ENCODE measurements around the gene PDK2. TPM values are rescaled to one million over a fixed set of nuclear protein-coding genes. Genes with fewer than 3 reads are reported as not detected.

The PDK2 gene
- total RNA-seq, 1 donor from 2014 or later, result 14.5 TPM

DNA sequence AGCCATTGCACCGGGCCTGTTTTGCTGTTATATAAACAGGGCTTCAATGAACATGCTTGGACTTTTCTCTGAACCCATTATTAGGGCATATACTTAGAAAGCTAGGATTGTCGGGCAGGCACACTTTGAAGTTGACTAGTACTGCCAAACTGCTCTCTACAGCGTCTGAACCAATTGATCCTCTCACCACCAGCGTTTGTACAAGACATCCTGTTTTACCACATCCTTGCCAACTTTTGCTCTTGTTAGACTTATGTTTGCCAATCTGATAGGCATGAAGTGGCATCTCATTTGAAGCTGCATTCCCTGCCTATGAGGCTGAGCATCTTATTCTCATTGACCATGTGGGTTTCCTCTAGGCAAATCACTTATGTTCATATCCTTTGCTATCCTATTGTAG, 62.7 kb downstream of the PDK2 start:
- H3K36me3 ChIP-seq (ENCODE audit: control insufficient read depth, insufficient read depth, low read length), result no peaks in the 10 kb centered on the region
- DNase-seq (ENCODE audit: low read depth), result no peak
- H3K27me3 ChIP-seq (ENCODE audit: control insufficient read depth, insufficient read depth, low read length), result no peaks in the 10 kb centered on the region
- H3K4me3 ChIP-seq (ENCODE audit: low read depth, low read length), result no peak overlapping the region
- TF ChIP-seq, protein P1, sequence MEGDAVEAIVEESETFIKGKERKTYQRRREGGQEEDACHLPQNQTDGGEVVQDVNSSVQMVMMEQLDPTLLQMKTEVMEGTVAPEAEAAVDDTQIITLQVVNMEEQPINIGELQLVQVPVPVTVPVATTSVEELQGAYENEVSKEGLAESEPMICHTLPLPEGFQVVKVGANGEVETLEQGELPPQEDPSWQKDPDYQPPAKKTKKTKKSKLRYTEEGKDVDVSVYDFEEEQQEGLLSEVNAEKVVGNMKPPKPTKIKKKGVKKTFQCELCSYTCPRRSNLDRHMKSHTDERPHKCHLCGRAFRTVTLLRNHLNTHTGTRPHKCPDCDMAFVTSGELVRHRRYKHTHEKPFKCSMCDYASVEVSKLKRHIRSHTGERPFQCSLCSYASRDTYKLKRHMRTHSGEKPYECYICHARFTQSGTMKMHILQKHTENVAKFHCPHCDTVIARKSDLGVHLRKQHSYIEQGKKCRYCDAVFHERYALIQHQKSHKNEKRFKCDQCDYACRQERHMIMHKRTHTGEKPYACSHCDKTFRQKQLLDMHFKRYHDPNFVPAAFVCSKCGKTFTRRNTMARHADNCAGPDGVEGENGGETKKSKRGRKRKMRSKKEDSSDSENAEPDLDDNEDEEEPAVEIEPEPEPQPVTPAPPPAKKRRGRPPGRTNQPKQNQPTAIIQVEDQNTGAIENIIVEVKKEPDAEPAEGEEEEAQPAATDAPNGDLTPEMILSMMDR (IDR thresholded peaks at IDR 0.05; ENCODE audit: insufficient read depth, low read length, poor library complexity, severe bottlenecking), result no peak

DNA sequence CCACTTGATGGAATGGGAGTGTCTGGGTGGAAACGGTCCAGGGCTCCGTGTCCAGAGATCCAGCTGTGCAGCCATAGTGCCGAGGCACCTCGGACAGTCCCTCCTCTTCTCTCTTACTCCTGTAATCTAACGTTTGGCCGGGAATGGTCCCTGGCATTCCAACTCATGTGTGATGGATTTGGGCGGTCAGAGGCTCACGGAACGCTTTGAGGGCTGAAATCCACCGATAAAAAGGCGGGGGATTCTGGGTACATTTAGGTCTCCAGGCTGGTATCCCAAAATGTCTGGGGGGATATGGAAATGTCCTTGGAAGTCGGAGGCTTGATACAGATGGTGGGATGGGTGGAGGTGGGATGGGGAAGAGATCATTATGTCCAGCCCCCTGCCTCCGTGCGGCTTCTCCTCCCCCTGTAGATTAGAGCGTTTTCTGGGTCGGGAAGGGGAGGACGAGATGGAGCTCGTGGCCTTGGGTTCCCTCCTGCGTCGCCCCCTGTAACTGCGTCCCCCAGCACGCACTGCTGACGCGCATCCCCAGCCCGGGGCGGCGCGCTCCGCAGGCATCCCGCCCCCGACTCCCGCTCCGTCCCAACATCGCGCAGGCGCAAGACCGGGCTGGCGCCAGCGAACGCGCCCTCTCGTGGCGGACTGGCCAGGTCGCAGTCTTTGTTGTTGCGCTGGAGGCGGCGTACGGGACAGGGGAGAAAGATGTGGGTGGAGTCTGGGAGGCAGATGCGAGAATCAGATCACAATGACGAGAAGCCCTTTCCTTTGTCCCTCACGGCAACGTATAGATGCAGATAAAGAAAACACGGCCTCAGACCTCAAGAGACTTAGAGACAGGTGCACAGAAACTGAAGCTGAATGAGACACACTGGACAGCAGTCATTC, 66.1 kb downstream of the PDK2 start:
- no peaks in the 10 kb centered on the region for H3K36me3 ChIP-seq (ENCODE audit: control insufficient read depth, insufficient read depth, low read length)
- H3K4me3 ChIP-seq (ENCODE audit: low read depth, low read length), result peak overlapping the region; percentile 58
- no peak for DNase-seq (ENCODE audit: low read depth)
- TF ChIP-seq, protein P1 (IDR thresholded peaks at IDR 0.05; ENCODE audit: insufficient read depth, low read length, poor library complexity, severe bottlenecking), result peak; percentile 85
- no peaks in the 10 kb centered on the region for H3K27me3 ChIP-seq (ENCODE audit: control insufficient read depth, insufficient read depth, low read length)

Other genes starting within 250 kb of the PDK2 start
- not detected in 2 replicates for gene TAC4, start 247.3 kb upstream of the PDK2 start, total RNA-seq
- gene DLX4, start 126.2 kb upstream of the PDK2 start, total RNA-seq, result 0.21 and 0.50 TPM in 2 replicates
- gene DLX3, start 100.1 kb upstream of the PDK2 start, total RNA-seq, result 0.04 and 0.55 TPM in 2 replicates
- 1,029 and 1,224 TPM in 2 replicates for gene ITGA3, start 39.2 kb upstream of the PDK2 start, total RNA-seq
- 13.3 and 14.7 TPM in 2 replicates for gene SAMD14, start 34.8 kb downstream of the PDK2 start, total RNA-seq
- gene PPP1R9B, start 55.3 kb downstream of the PDK2 start, total RNA-seq, result 35.2 and 38.2 TPM in 2 replicates
- gene SGCA, start 70.7 kb downstream of the PDK2 start, total RNA-seq, result not detected in 2 replicates
- 139 and 176 TPM in 2 replicates for gene COL1A1, start 106.3 kb downstream of the PDK2 start, total RNA-seq
- 1.5 and 1.7 TPM in 2 replicates for gene TMEM92, start 179.1 kb downstream of the PDK2 start, total RNA-seq

All from kidney epithelial cell (primary cell).